HG03039 (cell line): ENCODE results near the gene ATF6.
A peak's percentile ranks its signal among the peaks of the same experiment; 100 is the strongest.
"Not testable (repeated sequence)": the region's sequence is repeated elsewhere in the genome, so short reads cannot be mapped to it uniquely, and the experiment has no call there.

Source experiments
- ATAC-seq: cut with Tn5 transposase; IDR thresholded peaks from one replicate; pipeline ENCODE4 v1.9.1; 2021; ENCODE audit warnings: mild to moderate bottlenecking, moderate library complexity; ENCODE audit not compliant: unreplicated experiment

Gene ATF6

DNA sequence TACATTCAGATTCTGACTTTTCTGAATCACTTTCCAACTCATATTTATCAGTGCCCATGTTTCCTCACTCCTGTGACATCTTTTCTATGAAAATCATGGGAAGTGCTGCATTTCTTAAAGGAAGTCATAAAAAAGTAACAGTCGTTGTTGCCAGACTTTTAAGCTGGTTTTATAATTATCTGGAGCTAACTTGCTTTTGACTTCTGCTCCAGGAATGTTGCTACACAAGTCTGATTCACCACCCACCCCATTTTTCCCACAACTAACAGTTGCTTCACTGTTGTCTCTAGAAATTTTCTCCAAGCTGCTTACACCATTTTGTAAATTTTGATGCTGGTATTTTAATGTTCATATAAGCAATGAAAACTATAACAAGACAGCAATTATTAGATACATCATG lies 32.6 kb upstream of the ATF6 start:
- no peak for ATAC-seq

- ATAC-seq = no peak
These were observed 30.3 kb upstream of the ATF6 start for GRCh38 chr1:161735837-161736236.

DNA sequence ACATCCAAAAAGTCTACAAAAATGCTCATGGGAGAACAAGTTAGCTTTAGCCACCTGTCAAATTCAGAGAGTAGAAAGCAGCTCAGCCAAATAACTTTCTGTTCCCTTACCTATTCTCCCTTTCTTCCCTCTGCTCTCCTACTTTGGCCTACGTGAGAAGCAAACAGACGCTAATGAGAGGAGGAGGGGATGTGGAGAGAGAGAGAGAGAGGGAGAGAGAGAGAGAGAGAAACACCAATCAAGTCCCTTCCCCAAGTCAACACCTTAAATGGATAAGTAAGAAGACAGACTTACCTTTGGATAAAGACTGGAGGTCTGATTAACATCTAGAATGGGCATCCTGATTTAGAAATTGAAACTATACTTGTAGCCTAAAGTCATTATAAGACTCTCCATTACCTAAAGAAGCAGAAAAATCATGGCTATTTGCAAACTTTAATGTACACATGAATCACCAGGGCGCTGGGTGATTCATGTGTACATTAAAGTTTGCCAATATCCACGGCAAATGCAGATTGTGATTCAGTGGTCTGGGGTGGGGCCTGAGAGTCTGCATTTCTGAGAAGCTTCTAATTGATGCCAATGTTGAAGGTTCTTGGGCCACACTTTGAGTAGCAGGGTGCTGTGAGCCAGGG lies 29.7 kb upstream of the ATF6 start:
- no peak for ATAC-seq

DNA sequence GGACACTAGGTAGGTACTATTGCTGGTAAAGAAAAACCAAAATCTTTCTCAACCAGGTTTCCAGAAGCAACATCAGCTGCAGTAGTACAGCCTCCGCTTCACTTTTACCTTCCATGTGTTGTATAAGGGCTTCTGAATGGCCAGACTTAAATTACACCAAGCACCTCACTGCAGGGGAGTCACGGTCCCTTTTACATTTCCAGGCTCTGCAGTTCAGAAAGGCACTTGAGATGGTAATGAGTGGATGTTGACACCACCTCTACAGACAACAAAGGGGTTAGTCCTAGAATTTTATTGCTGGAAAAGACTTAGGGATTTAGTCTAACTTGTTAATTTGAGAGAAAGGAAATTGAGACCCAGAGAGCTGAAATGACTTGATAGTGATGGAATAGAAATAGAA lies 28.5 kb upstream of the ATF6 start:
- ATAC-seq = no peak

DNA sequence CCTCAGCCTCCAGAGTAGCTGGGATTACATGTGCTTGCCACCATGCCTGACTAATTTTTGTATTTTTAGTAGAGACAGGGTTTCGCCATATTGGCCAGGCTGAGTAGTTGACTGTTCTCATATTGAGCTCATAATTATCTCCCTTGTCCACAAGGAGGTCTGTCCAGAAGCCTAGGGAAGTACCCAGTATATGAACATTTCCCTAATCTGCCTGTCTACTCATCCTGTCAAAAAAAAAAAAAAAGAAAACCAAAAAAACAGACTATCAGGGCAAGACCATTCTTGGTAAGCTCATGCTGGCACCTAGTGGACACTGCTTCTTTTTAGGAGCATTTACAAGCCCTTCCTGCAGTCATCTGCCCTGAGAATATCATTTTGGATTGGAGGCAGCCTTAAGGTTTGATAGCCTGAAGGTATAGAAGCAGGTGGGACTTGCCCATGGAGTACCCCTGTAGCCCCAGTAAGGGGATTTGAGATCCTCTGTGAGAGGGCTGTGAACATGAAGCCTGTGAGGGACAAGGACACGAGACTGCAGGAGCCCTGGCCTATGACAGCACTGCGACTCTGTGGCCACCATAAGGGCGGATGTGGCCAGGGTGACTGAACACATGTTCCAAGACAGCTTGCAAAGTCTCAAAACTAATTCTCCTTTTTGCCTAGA lies 27.4 kb upstream of the ATF6 start:
- ATAC-seq = peak; percentile 59

- ATAC-seq = no peak
These were observed 26.1 kb upstream of the ATF6 start for GRCh38 chr1:161739865-161740566.

DNA sequence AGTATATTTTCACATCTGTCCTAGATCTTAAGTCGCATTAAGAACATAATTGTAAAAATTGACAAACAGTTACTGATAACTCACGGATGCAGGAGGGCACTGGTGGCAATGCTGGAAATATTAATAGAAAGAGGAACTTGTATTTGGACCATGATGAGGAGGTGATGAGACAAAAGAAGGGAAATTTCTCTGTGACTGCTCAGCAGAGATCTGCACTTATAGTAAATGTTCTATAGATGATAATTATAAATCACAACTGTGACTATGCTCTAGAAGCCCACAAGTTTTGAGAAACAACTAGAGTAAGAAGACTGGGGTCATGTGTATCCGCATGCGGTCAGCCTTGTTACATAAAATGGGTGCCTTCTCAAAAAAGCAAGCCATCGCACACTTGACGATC lies 25.2 kb upstream of the ATF6 start:
- ATAC-seq = no peak

DNA sequence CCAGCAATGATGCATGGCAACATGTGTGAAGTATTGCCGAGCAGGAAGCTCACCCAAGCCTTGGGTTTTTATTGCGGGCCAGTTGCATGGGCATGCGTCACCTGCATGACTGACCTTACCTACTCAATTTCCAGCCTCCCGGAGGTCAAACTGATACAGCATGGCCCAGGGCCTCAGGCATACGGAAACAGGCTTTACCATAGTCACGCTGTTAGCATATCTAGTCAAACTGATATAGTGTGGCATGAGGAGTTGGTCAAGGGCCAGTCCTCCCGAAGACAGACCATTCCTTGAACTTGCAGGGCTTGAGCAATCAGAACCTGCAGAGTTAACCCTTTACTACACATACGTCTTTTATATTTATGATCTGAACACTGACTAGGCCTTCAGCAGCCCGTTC lies 22.9 kb upstream of the ATF6 start:
- no peak for ATAC-seq

- ATAC-seq = no peak
These were observed 18.3 kb upstream of the ATF6 start for GRCh38 chr1:161747801-161748200.

DNA sequence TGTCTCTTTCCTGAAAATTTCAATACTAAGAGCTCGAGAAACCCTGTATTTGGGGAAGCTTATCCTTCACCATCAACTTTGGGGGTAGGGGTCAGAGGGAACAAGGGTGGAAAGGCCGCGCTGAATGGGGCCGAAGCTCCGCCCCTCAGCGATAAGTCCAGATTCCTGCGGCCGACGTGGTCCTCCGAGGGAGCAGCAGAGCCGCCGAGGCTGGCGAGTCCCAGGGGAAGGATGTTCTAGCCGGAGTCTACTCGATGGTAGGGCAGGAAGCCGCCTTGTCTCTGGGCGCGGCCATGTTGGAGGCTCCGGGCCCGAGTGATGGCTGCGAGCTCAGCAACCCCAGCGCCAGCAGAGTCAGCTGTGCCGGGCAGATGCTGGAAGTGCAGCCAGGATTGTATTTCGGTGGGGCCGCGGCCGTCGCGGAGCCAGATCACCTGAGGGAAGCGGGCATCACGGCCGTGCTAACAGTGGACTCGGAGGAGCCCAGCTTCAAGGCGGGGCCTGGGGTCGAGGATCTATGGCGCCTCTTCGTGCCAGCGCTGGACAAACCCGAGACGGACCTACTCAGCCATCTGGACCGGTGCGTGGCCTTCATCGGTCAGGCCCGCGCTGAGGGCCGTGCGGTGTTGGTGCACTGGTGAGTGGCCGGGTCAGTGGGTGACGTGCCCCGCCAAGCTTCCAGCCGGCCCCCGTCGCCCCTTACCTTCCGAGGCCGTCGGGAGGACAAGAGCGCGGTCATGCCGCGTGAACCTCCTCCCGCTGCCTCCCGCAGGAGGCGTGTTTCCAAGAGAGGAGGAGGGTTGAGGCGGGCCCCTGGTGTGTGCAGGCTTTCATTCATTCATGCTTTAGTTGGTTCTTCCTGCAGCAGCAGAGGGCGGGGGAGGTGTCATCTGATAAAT lies 16.4 kb upstream of the ATF6 start, which contains the start of gene DUSP12:
DUSP12 (plus strand) TSS at position 278 of the 899 bp plus-strand sequence; CDS start at position 294, 16 bp downstream.
- peak; percentile 86 for ATAC-seq

DNA sequence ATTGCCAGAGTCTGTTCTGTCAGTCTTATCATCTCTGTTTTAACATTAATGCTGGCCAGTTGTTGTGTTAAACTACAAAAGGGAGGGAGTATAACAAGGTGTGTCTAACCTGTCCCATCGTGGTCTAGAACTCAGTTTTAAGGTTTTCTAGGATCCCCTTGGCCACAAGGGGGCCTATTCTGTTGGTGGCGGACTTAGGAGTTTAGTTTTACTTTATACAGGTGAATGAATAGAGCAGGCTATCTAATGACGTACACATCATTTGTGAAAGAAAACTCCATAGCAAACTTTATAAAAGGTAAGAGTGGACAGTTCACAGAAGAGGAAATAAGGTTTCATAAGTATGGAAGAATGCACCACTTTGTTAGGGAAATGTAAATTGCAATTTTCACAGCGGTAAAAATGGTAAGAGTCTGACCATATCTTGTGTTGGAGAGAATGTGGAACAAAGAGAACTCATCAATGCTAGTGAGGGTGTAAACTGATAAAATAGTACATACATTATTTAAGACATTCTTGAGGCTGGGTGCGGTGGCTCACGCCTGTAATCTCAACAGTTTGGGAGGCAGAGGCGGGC lies 2.5 kb upstream of the ATF6 start:
- no peak for ATAC-seq

DNA sequence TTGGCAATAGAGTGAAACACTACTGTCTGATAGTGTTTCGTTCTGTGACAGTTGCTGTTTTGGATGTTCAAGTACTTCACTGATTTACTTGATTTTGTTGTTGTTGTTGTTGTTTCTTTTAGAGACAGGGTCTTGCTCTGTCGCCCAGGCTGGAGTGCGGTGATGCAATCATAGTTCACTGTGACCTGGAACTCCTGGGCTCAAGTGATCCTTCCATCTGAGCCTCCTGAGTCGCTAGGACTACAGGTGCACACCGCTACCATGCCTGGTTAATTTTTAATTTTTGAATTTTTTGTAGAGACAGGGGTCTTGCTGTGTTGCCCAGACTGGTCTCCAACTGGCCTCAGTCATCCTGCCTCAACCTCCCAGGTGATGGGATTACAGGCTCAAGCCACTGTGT lies 2.3 kb downstream of the ATF6 start:
- ATAC-seq = no peak

DNA sequence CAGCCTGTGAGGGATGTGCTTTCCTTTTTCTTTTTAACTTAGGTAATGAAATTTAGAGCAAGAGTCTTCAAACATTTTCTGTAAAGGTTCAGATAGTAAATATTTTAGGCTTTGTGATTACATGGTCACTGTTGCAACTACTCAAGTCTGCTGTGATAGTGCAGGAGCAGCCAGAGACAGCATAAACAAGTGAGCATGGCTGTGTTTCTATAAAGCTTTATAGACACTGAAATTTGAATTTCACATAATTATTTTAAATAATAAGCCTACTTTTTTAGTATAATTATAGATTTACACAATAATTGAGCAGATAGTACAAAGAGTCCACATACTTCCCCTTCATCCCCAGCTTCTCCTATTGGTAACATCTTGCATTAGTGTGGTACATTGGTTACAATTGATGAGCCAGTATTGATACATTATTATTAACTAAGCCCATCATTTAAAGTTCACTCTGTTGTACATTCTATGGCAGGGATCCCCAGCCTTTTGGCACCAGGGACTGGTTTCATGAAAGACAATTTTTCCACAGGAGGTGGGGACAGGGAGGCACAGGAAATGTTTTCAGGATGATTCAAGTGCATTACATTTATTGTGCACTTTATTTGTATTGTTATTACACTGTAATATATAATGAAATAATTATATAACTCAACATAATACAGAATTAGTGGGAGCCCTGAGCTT lies 3.0 kb downstream of the ATF6 start:
- ATAC-seq = no peak

DNA sequence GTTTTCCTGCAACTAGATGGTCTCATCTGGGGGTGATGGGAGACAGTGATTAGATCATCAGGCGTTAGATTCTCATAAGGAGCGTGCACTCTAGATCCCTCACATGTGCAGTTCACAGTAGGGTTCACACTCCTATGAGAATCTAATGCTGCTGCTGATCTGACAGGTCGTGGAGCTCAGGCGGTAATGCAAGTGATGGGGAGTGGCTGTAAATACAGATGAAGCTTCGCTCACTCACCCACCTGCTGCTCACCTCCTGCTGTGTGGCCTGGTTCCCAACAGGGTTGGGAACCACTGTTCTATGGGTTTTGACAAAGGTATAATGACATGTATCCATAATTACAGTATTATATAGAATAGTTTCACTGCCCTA lies 3.5 kb downstream of the ATF6 start:
- ATAC-seq = not testable (repeated sequence)

- no peak for ATAC-seq
These were observed 4.1 kb downstream of the ATF6 start for GRCh38 chr1:161770250-161770649.

GRCh38 chr1:161771161-161771560 lies 5.0 kb downstream of the ATF6 start:
- ATAC-seq = no peak

DNA sequence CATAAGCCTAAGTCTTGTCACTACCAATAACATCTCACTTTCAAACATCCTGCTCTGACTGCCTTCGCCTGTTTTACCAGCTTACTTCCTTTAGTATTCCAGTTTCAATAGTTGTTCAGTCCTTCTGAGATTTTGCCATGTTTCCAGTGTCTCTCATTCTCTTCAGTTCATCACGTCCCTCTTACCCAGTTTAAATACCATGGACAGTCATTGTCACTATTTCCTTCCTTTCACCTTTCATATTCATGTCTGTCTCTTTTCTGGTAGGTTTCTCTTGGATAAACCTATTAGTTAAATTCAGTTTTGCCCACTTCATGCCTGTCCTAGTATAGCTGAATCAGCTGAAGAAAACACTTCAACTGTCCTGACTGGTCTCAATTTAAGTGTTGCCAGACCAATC lies 5.9 kb downstream of the ATF6 start:
- no peak for ATAC-seq

GRCh38 chr1:161772397-161772796 lies 6.3 kb downstream of the ATF6 start:
- ATAC-seq = no peak

- ATAC-seq = no peak
These were observed 7.7 kb downstream of the ATF6 start for GRCh38 chr1:161773791-161774190.

DNA sequence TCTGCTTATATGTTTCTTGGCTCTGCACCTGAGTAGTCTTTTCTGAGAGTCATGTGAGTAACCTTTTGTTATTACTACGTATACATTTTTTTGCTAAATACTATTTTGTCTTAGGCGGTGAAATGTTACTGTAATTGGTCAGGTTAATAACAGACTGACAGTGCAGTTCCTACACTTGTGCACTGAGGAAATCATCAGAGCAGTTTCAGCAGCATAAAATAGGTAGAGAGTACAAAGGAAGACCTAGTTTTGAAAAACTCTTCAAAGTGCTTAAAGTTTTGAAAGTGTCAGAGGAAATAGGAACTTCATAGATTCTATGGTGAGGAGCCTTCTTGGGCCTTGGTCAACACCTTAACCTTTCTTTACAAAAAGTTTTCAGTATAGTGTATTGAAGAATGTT lies 11.1 kb downstream of the ATF6 start:
- ATAC-seq = no peak
